ENCODE data around the gene ZNF550.
"Not testable (repeated sequence)": the region's sequence is repeated elsewhere in the genome, so short reads cannot be mapped to it uniquely, and the experiment has no call there.

Gene ZNF550

GRCh38 chr19:57537953-57538547 is 21.6 kb downstream of the ZNF550 start:
- H3K4me3 ChIP-seq (ENCODE audit: low read depth, low read length): no peak overlapping the region
- no peak for TF ChIP-seq CTCF (IDR thresholded peaks at IDR 0.05; ENCODE audit: insufficient read depth, low read depth, low read length, missing control alignments)
- DNase-seq (ENCODE audit: low read depth): no peak

GRCh38 chr19:57527136-57527881 is 32.4 kb downstream of the ZNF550 start, which contains the start of gene ZNF549:
ZNF549 (plus strand) TSS chr19:57527356; CDS start chr19:57527574, 218 bp downstream.
- peak; percentile 95 for DNase-seq (ENCODE audit: low read depth)
- H3K4me3 ChIP-seq (ENCODE audit: low read depth, low read length): peak within 1 kb of the TSS; percentile 86
- TF ChIP-seq CTCF (IDR thresholded peaks at IDR 0.05; ENCODE audit: insufficient read depth, low read depth, low read length, missing control alignments): no peak

- not testable (repeated sequence) for H3K4me3 ChIP-seq (ENCODE audit: low read depth, low read length); DNase-seq (ENCODE audit: low read depth)
Measured at GRCh38 chr19:57518021-57518420, 41.6 kb downstream of the ZNF550 start.

- H3K4me3 ChIP-seq (ENCODE audit: low read depth, low read length): no peak overlapping the region
- TF ChIP-seq CTCF (IDR thresholded peaks at IDR 0.05; ENCODE audit: insufficient read depth, low read depth, low read length, missing control alignments): no peak
- DNase-seq (ENCODE audit: low read depth): no peak
Measured at GRCh38 chr19:57515255-57515654, 44.4 kb downstream of the ZNF550 start.

GRCh38 chr19:57512845-57513244 is 46.8 kb downstream of the ZNF550 start:
- peak; percentile 26 for DNase-seq (ENCODE audit: low read depth)
- H3K4me3 ChIP-seq (ENCODE audit: low read depth, low read length): no peak overlapping the region
- TF ChIP-seq CTCF (IDR thresholded peaks at IDR 0.05; ENCODE audit: insufficient read depth, low read depth, low read length, missing control alignments): no peak

GRCh38 chr19:57511484-57511883 is 48.2 kb downstream of the ZNF550 start:
- DNase-seq (ENCODE audit: low read depth): no peak
- no peak overlapping the region for H3K4me3 ChIP-seq (ENCODE audit: low read depth, low read length)
- TF ChIP-seq CTCF (IDR thresholded peaks at IDR 0.05; ENCODE audit: insufficient read depth, low read depth, low read length, missing control alignments): no peak

GRCh38 chr19:57506163-57506562 is 53.5 kb downstream of the ZNF550 start:
- no peak for DNase-seq (ENCODE audit: low read depth)

GRCh38 chr19:57500400-57500799 is 59.3 kb downstream of the ZNF550 start:
- not testable (repeated sequence) for DNase-seq (ENCODE audit: low read depth)
- peak overlapping the region; percentile 54 for H3K4me3 ChIP-seq (ENCODE audit: low read depth, low read length)

More at GRCh38 chr19:57506163-57506562, 53.5 kb downstream of the ZNF550 start:
- no peak for TF ChIP-seq CTCF (IDR thresholded peaks at IDR 0.05; ENCODE audit: insufficient read depth, low read depth, low read length, missing control alignments)
- no peak overlapping the region for H3K4me3 ChIP-seq (ENCODE audit: low read depth, low read length)

GRCh38 chr19:57499680-57500395 is 59.8 kb downstream of the ZNF550 start, which contains the start of gene ZNF773:
ZNF773 (plus strand) TSS chr19:57499938; CDS start chr19:57500081, 143 bp downstream.
- DNase-seq (ENCODE audit: low read depth): peak; percentile 98
- peak within 1 kb of the TSS; percentile 73 for H3K4me3 ChIP-seq (ENCODE audit: low read depth, low read length)

- not testable (repeated sequence) for DNase-seq (ENCODE audit: low read depth); H3K4me3 ChIP-seq (ENCODE audit: low read depth, low read length)
Measured at GRCh38 chr19:57499332-57499679, 60.4 kb downstream of the ZNF550 start.

GRCh38 chr19:57488299-57488644 is 71.4 kb downstream of the ZNF550 start:
- not testable (repeated sequence) for DNase-seq (ENCODE audit: low read depth)
- H3K4me3 ChIP-seq (ENCODE audit: low read depth, low read length): peak overlapping the region; percentile 32; the same call in 1 of the 2 replicates
